Natural killer cell treated with Interleukin-12 subunit alpha and Interleukin-12 subunit beta and Interleukin-15 and Interleukin-18, amount 100 ng/mL, for 72 hours (primary cell): ENCODE measurements around the gene ZC3H7B. TPM values are rescaled to one million over a fixed set of nuclear protein-coding genes. Genes with fewer than 3 reads are reported as not detected.

Experiments used
- ATAC-seq, 2 donors: fragments of 150-1000 bp; cut with Tn5 transposase in 1 of 2; sonication (Bioruptor Pico), chemical (Tn5 transposase) in 1 of 2; 2 replicates each; pipeline ENCODE4 v1.10.0; 2021
- DNase-seq: peaks from one replicate; pipeline ENCODE4 v3.0.0; 2022; ENCODE audit warnings: low spot score
- H3K27ac Mint-ChIP-seq, 2 donors: 1 replicate in 1 of 2; 2 replicates in 1 of 2; pipeline ENCODE4 v1.8.0; 2022; ENCODE audit warnings: mixed read lengths in 2 of 2, mild to moderate bottlenecking in 1 of 2, moderate library complexity in 1 of 2
- H3K27me3 Mint-ChIP-seq, 2 donors: 1 replicate in 1 of 2; 2 replicates in 1 of 2; pipeline ENCODE4 v1.8.0; 2022; ENCODE audit warnings: mixed read lengths in 2 of 2
- H3K36me3 Mint-ChIP-seq: one replicate; pipeline ENCODE4 v1.8.0; 2022; ENCODE audit warnings: mixed read lengths
- H3K4me1 Mint-ChIP-seq, 2 donors: 1 replicate in 1 of 2; 2 replicates in 1 of 2; pipeline ENCODE4 v1.8.0; 2022; ENCODE audit warnings: low read depth in 2 of 2, mixed read lengths in 2 of 2, mild to moderate bottlenecking in 1 of 2
- H3K4me3 Mint-ChIP-seq: one replicate; pipeline ENCODE4 v1.8.0; 2022; ENCODE audit warnings: mixed read lengths
- H3K9me3 Mint-ChIP-seq: 2 replicates; pipeline ENCODE4 v1.8.0; 2022; ENCODE audit warnings: mixed read lengths
- total RNA-seq, 2 donors: library from RNA; stranded (reverse); gene quantifications; one replicate each; pipeline ENCODE4 v1.2.3, GENCODE V29; 2022

Gene ZC3H7B
- total RNA-seq, 2 donors from 2014 or later = 51.2 to 68.9 TPM

DNA sequence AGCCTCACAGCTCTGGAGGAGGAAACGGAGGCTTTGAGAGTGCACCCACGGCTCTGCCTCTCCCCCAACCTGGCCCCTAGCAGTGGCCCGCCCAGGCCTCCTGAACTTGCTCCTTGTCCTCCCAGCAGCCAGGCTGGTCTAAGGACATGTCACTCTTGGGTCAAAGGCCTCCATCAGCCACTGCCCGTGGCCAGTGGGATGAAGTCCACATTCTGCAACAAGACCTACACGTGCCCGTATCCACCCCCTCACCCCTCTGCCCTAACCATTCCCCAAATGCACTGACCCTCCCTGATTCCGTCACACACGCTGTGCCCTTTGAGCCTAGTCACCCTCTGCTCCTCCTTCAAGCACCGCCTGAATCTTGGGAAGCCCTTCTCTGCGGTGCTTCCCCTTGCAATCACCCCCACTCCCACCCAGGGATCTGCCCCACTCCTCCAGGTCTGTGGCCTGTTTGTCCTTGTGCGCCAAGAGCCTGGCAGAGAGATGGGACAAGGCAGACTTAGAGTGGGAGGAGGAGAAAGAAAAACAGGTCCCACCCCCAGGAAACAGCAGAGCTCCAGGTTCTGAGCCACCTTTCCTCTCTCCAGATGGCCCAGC lies 43.0 kb downstream of the ZC3H7B start:
- peak overlapping the region in 1 of 2 donors; percentile 68 for H3K27ac Mint-ChIP-seq

DNA sequence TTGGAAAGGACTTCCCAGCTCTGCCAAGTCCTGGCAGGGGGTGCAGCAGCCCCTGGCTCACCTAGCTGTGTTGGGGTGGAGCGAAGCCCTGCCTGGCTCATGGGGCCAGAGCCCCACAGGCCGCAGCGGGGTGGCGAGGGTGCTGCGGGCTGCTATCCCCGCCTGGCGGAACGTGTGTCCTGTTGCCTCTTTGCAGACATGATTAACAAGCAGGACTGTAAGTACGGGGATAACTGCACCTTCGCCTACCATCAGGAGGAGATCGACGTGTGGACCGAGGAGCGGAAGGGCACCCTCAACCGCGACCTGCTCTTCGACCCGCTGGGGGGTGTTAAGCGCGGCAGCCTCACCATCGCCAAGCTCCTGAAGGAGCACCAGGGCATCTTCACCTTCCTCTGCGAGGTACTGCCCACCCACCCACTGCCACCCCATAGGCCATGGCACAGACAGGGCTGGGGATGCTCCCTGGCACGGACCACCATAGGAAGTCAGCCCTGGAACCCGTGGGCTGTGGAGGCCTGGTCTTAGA lies 44.5 kb downstream of the ZC3H7B start:
- H3K36me3 Mint-ChIP-seq = peaks cover 10% of the 10 kb centered on the region
- H3K27ac Mint-ChIP-seq = no peak overlapping the region
- H3K9me3 Mint-ChIP-seq = no peaks in the 10 kb centered on the region
- no peak overlapping the region for H3K4me3 Mint-ChIP-seq
- H3K4me1 Mint-ChIP-seq = peaks cover 0 to 9% of the 10 kb centered on the region in 2 donors
- DNase-seq (peak; percentile 59), ATAC-seq (no peak)
- no peaks in the 10 kb centered on the region for H3K27me3 Mint-ChIP-seq

More for the DNA sequence above, 43.0 kb downstream of the ZC3H7B start:
- Mint-ChIP-seq H3K4me1 (peaks cover 0 to 5% of the 10 kb centered on the region in 2 donors), H3K9me3 (no peaks in the 10 kb centered on the region), H3K4me3 (no peak overlapping the region), H3K27me3 (no peaks in the 10 kb centered on the region), H3K36me3 (no peaks in the 10 kb centered on the region)
- DNase-seq = no peak
- ATAC-seq = no peak

- H3K27ac Mint-ChIP-seq = no peak overlapping the region
- no peaks in the 10 kb centered on the region for H3K9me3 Mint-ChIP-seq
- peaks cover 10% of the 10 kb centered on the region for H3K36me3 Mint-ChIP-seq
- no peak for ATAC-seq
- H3K27me3 Mint-ChIP-seq = no peaks in the 10 kb centered on the region
- DNase-seq = no peak
- H3K4me3 Mint-ChIP-seq = no peak overlapping the region
- peaks cover 0 to 5% of the 10 kb centered on the region in 2 donors for H3K4me1 Mint-ChIP-seq
Measured at GRCh38 chr22:41347066-41347859, 45.9 kb downstream of the ZC3H7B start.

DNA sequence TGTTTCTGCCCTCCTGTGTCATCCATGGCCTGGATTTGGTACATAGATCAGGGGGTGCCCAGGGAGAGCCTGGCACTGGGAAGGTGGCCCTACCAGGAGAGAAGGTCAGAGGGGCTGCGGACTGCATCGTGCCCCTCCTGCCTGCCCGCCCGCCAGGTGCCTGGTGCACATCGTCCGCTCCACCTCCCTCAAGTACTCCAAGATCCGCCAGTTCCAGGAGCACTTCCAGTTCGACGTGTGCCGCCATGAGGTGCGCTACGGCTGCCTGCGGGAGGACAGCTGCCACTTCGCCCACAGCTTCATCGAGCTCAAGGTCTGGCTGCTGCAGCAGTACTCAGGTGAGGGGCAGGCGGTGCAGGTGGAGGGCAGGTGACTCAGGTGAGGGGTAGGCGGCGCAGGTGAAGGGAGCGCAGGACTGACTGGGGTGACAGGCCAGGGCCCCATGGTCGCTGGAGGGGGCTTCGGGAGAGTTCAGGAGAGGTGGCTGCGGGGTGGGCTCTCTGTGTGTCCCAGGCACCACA lies 47.7 kb downstream of the ZC3H7B start:
- peaks cover 10% of the 10 kb centered on the region for H3K36me3 Mint-ChIP-seq
- peaks cover 0 to 4% of the 10 kb centered on the region in 2 donors for H3K4me1 Mint-ChIP-seq
- no peaks in the 10 kb centered on the region for H3K9me3 Mint-ChIP-seq
- H3K27ac Mint-ChIP-seq = no peak overlapping the region
- ATAC-seq (no peak), DNase-seq (no peak)
- H3K27me3 Mint-ChIP-seq = no peaks in the 10 kb centered on the region
- no peak overlapping the region for H3K4me3 Mint-ChIP-seq

DNA sequence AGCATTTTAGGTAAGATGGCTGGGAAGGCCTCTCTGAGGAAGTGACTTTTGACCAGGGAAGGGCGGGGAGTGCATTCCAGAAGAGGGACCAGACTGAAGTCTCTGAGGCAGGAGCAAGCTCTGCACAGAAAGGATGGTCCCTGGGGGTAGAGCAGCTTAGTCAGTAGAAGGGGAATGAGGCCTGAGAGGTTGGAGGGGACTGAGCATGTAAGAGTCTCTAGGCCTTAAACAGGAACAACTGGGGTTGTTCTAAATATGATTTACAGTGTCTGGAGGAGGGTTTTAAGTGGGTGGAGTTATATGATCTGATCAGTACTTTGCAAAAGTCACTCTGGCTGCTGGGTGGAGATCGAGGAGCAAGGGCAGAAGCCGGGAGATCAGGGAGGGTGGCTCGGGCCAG lies 48.8 kb downstream of the ZC3H7B start:
- Mint-ChIP-seq H3K27ac (peak overlapping the region in 1 of 2 donors; percentile 2), H3K4me1 (peaks cover 0 to 4% of the 10 kb centered on the region in 2 donors), H3K27me3 (no peaks in the 10 kb centered on the region)

GRCh38 chr22:41351011-41351410 lies 49.7 kb downstream of the ZC3H7B start:
- ATAC-seq = no peak
- Mint-ChIP-seq H3K9me3 (no peaks in the 10 kb centered on the region), H3K36me3 (peaks cover 10% of the 10 kb centered on the region), H3K27me3 (no peaks in the 10 kb centered on the region), H3K4me3 (no peak overlapping the region), H3K4me1 (peaks cover 0 to 4% of the 10 kb centered on the region in 2 donors), H3K27ac (no peak overlapping the region)
- no peak for DNase-seq

More for the DNA sequence above, 48.8 kb downstream of the ZC3H7B start:
- no peak for ATAC-seq
- no peak overlapping the region for H3K4me3 Mint-ChIP-seq
- H3K36me3 Mint-ChIP-seq = peaks cover 10% of the 10 kb centered on the region
- DNase-seq = no peak
- no peaks in the 10 kb centered on the region for H3K9me3 Mint-ChIP-seq

DNA sequence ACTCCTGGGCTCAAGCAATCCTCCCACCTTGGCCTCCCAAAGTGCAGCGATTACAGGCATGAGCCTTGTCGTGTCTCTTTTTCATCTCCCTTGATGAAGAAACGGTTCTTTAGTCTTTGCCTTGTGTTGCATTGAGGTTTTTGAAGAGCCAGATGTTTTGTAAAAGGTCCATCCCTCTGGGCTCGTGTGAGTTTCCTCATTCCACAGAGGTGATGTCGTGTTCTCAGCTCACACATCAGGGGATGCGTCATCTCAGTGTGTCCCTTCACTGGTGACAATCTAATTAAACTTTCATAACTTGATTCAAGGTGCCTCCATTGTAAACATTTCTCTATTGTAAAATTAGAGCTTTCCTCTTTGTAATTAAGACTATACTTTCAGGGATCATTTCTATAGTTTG lies 50.7 kb downstream of the ZC3H7B start:
- no peaks in the 10 kb centered on the region for H3K27me3 Mint-ChIP-seq
- H3K4me3 Mint-ChIP-seq = no peak overlapping the region
- no peak for DNase-seq
- peaks cover 0 to 4% of the 10 kb centered on the region in 2 donors for H3K4me1 Mint-ChIP-seq
- no peak for ATAC-seq
- no peak overlapping the region for H3K27ac Mint-ChIP-seq
- H3K36me3 Mint-ChIP-seq = peaks cover 10% of the 10 kb centered on the region
- H3K9me3 Mint-ChIP-seq = no peaks in the 10 kb centered on the region

GRCh38 chr22:41353862-41354575 lies 52.7 kb downstream of the ZC3H7B start:
- no peak overlapping the region for H3K27ac Mint-ChIP-seq
- H3K4me1 Mint-ChIP-seq = peaks cover 0 to 4% of the 10 kb centered on the region in 2 donors

GRCh38 chr22:41354979-41355378 lies 53.7 kb downstream of the ZC3H7B start:
- H3K4me1 Mint-ChIP-seq = peaks cover 0 to 4% of the 10 kb centered on the region in 2 donors
- H3K27me3 Mint-ChIP-seq = no peaks in the 10 kb centered on the region
- ATAC-seq = no peak

More at GRCh38 chr22:41353862-41354575, 52.7 kb downstream of the ZC3H7B start:
- Mint-ChIP-seq H3K9me3 (no peaks in the 10 kb centered on the region), H3K36me3 (peaks cover 10% of the 10 kb centered on the region), H3K4me3 (no peak overlapping the region), H3K27me3 (no peaks in the 10 kb centered on the region)
- ATAC-seq (no peak), DNase-seq (no peak)

DNA sequence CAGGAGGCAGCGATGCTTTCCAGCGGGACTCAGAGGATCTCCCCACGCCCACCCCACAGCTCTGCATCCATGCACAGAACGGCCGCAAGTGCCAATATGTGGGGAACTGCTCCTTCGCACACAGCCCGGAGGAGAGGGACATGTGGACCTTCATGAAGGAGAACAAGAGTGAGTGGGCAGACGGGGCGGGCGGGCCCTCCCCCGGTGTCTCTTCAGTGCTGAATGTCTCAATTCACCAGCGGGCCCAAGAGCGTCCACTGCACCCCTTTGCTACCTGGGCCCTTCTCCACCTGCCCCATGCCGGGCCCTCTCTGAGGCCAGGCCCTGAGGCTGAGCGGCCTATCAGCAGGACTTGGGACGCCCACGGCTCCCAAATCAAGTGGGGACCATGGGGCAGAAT lies 54.6 kb downstream of the ZC3H7B start:
- Mint-ChIP-seq H3K27me3 (no peaks in the 10 kb centered on the region), H3K36me3 (no peaks in the 10 kb centered on the region), H3K27ac (no peak overlapping the region), H3K9me3 (no peaks in the 10 kb centered on the region), H3K4me3 (no peak overlapping the region), H3K4me1 (no peaks in the 10 kb centered on the region)
- ATAC-seq = no peak
- no peak for DNase-seq

More at GRCh38 chr22:41354979-41355378, 53.7 kb downstream of the ZC3H7B start:
- DNase-seq = no peak
- Mint-ChIP-seq H3K36me3 (peaks cover 9% of the 10 kb centered on the region), H3K4me3 (no peak overlapping the region), H3K27ac (no peak overlapping the region), H3K9me3 (no peaks in the 10 kb centered on the region)

DNA sequence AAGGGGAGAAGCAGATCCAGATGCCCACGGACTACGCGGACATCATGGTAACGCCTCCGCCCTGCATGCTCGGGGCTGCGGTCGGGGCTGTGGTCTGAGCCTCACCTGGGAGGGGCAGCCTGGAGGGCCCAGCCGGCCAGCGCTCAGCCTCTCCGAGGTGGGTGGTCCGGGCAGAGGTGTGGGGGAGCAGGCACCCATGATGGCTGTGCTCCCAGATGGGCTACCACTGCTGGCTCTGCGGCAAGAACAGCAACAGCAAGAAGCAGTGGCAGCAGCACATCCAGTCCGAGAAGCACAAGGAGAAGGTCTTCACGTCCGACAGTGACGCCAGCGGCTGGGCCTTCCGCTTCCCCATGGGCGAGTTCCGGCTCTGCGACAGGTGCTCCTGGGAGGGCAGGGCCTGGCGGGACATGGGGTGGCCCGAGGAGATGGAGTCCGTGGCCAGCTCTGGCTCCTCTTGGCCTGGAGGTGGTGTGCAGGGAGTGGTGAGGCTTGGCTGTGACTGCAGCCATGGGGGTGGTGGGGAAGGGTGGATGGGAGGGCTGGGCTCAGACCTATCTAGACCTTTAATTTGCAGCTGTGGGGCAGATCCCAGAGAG lies 55.2 kb downstream of the ZC3H7B start:
- ATAC-seq (no peak), DNase-seq (no peak)
- Mint-ChIP-seq H3K27ac (no peak overlapping the region), H3K4me3 (no peak overlapping the region), H3K4me1 (no peaks in the 10 kb centered on the region), H3K27me3 (no peaks in the 10 kb centered on the region), H3K36me3 (no peaks in the 10 kb centered on the region), H3K9me3 (no peaks in the 10 kb centered on the region)

GRCh38 chr22:41357191-41357590 lies 55.9 kb downstream of the ZC3H7B start:
- Mint-ChIP-seq H3K27me3 (no peaks in the 10 kb centered on the region), H3K4me1 (no peaks in the 10 kb centered on the region), H3K36me3 (no peaks in the 10 kb centered on the region), H3K9me3 (no peaks in the 10 kb centered on the region), H3K4me3 (no peak overlapping the region), H3K27ac (no peak overlapping the region)
- DNase-seq (no peak), ATAC-seq (no peak)

DNA sequence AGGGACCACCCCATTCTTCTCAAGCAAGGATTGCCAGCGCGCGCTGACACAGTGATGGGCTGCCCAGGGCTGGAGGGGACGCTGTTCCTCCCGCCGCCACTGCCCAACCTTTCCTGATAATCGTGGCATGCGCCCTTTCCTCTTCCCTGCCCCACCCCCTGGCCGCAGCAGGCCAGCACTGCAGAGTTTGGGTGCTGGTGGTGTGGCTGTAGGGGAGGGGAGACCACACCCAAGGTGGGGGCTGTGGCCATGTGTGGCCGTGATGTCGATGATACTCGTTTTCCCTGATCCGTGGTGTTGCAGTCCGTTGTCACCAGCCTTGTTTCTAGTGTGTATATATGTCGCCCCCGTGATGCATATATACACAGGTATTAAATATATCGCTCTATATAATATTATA lies 57.6 kb downstream of the ZC3H7B start:
- H3K36me3 Mint-ChIP-seq = no peaks in the 10 kb centered on the region
- no peak overlapping the region for H3K27ac Mint-ChIP-seq
- H3K4me3 Mint-ChIP-seq = no peak overlapping the region
- no peaks in the 10 kb centered on the region for H3K4me1 Mint-ChIP-seq
- ATAC-seq = no peak
- no peak for DNase-seq
- H3K27me3 Mint-ChIP-seq = no peaks in the 10 kb centered on the region
- H3K9me3 Mint-ChIP-seq = no peaks in the 10 kb centered on the region
